ENCODE results near the gene SLC2A14. TPM values are rescaled to one million over a fixed set of nuclear protein-coding genes. Genes with fewer than 3 reads are reported as not detected.

SLC2A14 gene
- polyA plus RNA-seq, 1 donor (not counting 4 experiments of a cell fraction or from before 2014, with no cell fraction given): 0.51 TPM

GRCh38 chr12:7769999-7770398 lies 102.7 kb downstream of the SLC2A14 start:
- no peak overlapping the region for H3K4me2 ChIP-seq (ENCODE audit: control insufficient read depth, extremely low read depth, insufficient read depth, low read depth, low read length)
- FAIRE-seq: no peak
- H3K9me1 ChIP-seq (ENCODE audit: control insufficient read depth, extremely low read depth, insufficient read depth, low read length): no peaks in the 10 kb centered on the region
- no peak overlapping the region for H3K4me3 ChIP-seq (ENCODE audit: control insufficient read depth in 2 of 3, extremely low read depth in 1 of 3, insufficient read depth in 2 of 3, low read depth in 1 of 3, low read length in 3 of 3)
- no peak overlapping the region for H3K27ac ChIP-seq (ENCODE audit: control insufficient read depth, insufficient read depth, low read length)
- no peaks in the 10 kb centered on the region for H4K20me1 ChIP-seq (ENCODE audit: control insufficient read depth, extremely low read depth, insufficient read depth, low read length)
- no peak overlapping the region for H3K9ac ChIP-seq (ENCODE audit: control insufficient read depth, extremely low read depth, insufficient read depth, low read length)
- no peaks in the 10 kb centered on the region for H3K9me3 ChIP-seq (ENCODE audit: control insufficient read depth, low read depth, low read length)
- dilution Hi-C loops (cut with MboI; ENCODE audit: extremely low pct_ligation_motif_present, low sequenced_read_pairs): no loop called here
- H3K27me3 ChIP-seq (ENCODE audit: control insufficient read depth, extremely low read depth, insufficient read depth, low read length): no peaks in the 10 kb centered on the region
- no peaks in the 10 kb centered on the region for H3K36me3 ChIP-seq (ENCODE audit: control insufficient read depth in 2 of 2, extremely low read depth in 1 of 2, insufficient read depth in 2 of 2, low read length in 2 of 2)
- no peak overlapping the region for H2AFZ ChIP-seq (ENCODE audit: control insufficient read depth, low read length)
- H3K79me2 ChIP-seq (ENCODE audit: control insufficient read depth, insufficient read depth, low read length): no peaks in the 10 kb centered on the region
- no peaks in the 10 kb centered on the region for H3K4me1 ChIP-seq (ENCODE audit: control insufficient read depth, extremely low read depth, insufficient read depth, low read length)
- no peak for DNase-seq (ENCODE audit: low read depth, low spot score)
- TF ChIP-seq EZH2 (IDR thresholded peaks at IDR 0.05; ENCODE audit: low read length): no peak
- no peak for TF ChIP-seq CTCF (optimal IDR thresholded peaks at IDR 0.05 in 1 of 3, IDR thresholded peaks at IDR 0.05 in 1 of 3, conservative IDR thresholded peaks at IDR 0.05 in 1 of 3; ENCODE audit: extremely low read depth in 1 of 3, insufficient read depth in 2 of 3, low read length in 3 of 3)

Small RNA genes lying within 50 kb of the gene (small RNA-seq; reads per million reads assigned to genes)
- gene RF00019 (ENCODE audit: insufficient read length in 3 of 3, low read depth in 3 of 3, low replicate concordance in 1 of 3): 0 reads per million in 3 experiments

Other genes starting within 250 kb of the SLC2A14 start
- gene APOBEC1, start 207.0 kb downstream of the SLC2A14 start, polyA plus RNA-seq: not detected in 3 replicates
- not detected in 3 replicates for gene GDF3, start 177.1 kb downstream of the SLC2A14 start, polyA plus RNA-seq
- gene DPPA3, start 161.5 kb downstream of the SLC2A14 start, polyA plus RNA-seq: not detected in 3 replicates
- gene CLEC4C, start 125.5 kb downstream of the SLC2A14 start, polyA plus RNA-seq: not detected in 3 replicates
- not detected in 3 replicates for gene NANOGNB, start 107.7 kb downstream of the SLC2A14 start, polyA plus RNA-seq
- gene NANOG, start 83.5 kb downstream of the SLC2A14 start, polyA plus RNA-seq: 0.01 TPM in 2 of 3 replicates, not detected in the other
- 16.2 to 40.5 TPM (median 28.3 TPM) in 3 replicates for gene SLC2A3, start 63.3 kb upstream of the SLC2A14 start, polyA plus RNA-seq
- 3.1 to 5.2 TPM (median 4.2 TPM) in 3 replicates for gene FOXJ2, start 159.8 kb upstream of the SLC2A14 start, polyA plus RNA-seq
- 0.57 to 0.99 TPM (median 0.60 TPM) in 3 replicates for gene C3AR1, start 193.4 kb upstream of the SLC2A14 start, polyA plus RNA-seq
- gene NECAP1, start 209.4 kb upstream of the SLC2A14 start, polyA plus RNA-seq: 19.8 to 26.2 TPM (median 23.7 TPM) in 3 replicates